GM20000 (cell line): ENCODE results near the gene SNN.
A peak's percentile ranks its signal among the peaks of the same experiment; 100 is the strongest.

Source experiments
- DNase-seq: peaks from one replicate; pipeline ENCODE4 v3.0.0; 2012; ENCODE audit warnings: low spot score
- CTCF ChIP-seq: IDR thresholded peaks from 2 replicates; pipeline ENCODE4 v1.5.1; 2012; ENCODE audit warnings: mild to moderate bottlenecking, control low read depth; ENCODE audit errors: extremely low read depth, missing control alignments

Gene SNN

DNA sequence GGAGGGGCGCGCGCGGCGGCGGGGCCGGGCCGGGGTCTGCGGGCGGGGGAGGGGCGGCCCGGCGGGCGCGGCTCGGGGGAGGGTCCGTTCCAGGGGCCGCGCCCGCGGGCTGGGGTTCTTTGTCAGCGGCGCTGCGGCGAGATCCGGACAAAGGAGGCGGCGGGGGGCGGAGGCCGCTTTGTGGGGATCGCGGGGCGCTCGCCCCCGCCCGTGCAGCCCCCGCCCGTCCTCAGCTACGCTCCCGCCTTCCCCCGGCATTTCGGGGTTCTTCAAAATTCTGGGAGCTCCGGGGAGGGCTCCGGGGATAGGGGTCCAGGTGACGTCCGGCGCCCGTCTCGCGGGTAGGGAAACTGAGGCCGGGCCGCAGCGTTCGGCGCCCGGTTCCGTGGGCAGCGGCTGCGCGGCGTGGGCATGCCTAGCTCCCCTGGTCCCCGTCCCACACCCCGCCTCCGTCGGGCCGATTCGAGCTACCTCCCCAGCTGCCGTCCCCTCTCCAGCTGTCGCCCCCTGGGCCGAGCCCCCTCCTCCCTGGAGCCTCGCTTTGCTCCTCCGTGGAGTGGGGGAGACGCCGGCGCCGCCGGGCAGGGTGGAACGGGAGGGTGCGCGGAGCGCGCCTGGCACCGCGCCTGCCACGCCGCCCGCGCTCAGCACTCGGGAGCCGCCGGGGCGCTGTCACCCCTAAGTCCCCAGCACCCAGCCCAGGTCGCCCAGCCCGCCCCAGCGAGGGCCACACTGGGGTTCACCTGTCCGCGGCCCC lies 546 bp downstream of the SNN start:
- TF ChIP-seq CTCF, result no peak
- DNase-seq, result peak; percentile 51

GRCh38 chr16:11669380-11670146 lies 1.3 kb downstream of the SNN start:
- peak; percentile 70 for DNase-seq
- no peak for TF ChIP-seq CTCF

DNA sequence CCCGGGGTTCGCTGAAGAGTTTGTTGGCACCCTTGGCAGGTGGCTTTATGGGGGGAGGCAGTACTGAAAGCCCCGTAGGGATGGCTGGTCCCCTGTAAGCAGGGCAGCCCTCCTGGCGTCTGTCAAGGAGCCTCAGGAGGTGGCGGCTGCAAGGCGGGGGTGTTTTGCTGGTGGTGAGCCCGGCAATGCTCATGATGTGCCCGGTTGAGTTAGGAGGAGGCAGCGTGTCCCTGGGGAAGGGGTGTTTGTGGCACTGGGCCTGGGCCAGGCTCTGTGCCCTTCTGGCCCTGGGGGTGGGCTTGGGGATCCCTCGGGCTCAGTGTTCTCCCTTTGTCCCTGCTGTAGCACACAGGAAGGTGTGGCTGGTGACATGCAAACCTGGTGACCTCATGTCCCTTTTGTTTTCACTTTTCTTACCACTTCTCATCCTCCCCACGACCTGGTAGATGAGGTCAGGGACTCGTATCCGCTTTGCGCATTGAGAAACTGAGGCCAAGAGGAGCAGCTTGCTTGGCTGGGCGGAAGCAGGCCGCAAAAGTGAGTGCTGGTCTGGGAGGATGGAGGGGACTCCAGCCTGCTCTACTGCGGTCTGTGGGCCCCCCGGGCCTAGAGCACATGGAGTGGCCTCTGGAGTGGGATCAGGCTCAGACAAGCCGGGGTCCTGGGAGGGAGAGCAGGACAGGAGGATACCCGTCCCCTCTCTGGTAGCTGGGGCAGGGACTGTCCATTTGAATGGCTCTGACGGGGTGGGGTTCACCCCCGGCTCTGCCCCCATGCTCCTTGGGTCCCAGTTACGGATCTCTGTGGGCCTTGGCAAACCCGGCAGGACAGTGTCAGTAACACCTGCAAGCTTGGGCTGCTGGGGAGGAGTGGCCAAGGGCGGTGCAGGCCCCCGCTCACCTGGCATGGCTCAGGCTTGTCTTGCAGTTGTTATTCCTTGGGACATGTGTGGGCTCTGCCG lies 2.2 kb downstream of the SNN start:
- TF ChIP-seq CTCF, result no peak
- peak; percentile 72 for DNase-seq

GRCh38 chr16:11671271-11671670 lies 3.0 kb downstream of the SNN start:
- no peak for DNase-seq
- no peak for TF ChIP-seq CTCF

- TF ChIP-seq CTCF, result no peak
- no peak for DNase-seq
Observed at GRCh38 chr16:11671676-11672075, 3.4 kb downstream of the SNN start.

DNA sequence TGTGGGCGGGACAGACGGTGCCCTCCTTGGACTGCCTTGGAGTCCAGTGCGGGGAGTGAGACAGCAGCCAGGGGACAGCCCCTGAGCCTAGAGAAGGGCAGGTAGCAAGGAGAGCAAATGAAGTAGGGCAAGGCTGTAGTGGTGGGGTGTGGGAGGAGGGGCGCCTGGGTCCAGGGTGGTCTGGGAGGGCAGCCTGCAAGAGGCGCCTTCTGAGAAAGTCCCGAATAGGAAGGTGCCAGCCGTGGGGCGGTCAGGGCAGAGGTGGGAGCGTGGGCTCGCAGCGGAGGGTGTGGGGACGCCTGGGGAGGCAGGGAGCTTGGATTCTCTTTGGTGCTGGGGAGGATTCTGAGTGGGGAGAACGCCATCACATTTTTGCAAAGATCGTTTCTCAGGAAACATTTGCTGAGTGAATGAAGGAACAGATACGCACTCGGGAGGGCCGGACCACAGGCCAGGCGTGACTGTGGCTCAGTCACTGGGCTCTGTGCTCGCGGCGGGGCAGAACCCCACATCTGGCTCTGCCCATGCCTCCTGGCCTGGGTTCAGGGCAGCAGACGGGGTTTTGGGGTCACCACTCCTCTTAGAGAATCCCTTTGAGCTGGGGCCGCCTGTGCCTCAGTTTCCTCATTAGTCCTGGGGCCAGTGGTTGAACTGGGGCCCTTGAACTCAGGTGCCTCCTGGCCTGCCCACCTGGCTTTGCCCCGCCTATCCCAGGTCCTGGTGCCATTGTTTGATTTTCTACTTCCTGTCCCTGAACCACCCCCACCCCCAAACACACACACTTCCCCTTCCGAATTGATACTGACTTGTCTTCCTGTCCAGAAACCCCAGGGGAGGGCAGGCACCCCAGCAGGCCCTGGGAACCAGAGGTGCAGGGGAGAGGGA lies 4.2 kb downstream of the SNN start:
- no peak for DNase-seq
- no peak for TF ChIP-seq CTCF
